Kidney tubule cell (primary cell): ENCODE data around the gene ADAMTS19.

Experiments
- DNase-seq: peaks from one replicate; pipeline ENCODE4 v3.0.0-alpha.2; 2018; ENCODE audit warnings: low spot score

Gene ADAMTS19

DNA sequence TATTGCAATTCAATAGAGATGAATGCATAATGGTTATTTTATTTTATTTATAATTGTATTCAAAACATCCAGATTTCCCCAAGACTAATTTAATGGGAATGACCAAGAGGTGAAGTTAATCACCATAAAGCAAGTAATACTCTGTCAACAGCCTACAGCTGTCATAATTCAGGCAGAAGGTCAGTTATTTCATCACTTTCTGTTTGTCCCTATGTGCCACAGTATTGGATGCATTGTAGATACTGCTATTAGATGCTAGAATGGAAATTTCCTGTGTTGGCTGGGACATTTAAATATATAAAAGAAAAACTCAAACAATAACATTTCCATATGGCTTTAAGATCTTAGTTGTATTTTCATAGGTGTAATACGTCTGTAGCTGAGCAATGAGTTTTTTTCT lies 231.1 kb downstream of the ADAMTS19 start:
- DNase-seq: no peak

DNA sequence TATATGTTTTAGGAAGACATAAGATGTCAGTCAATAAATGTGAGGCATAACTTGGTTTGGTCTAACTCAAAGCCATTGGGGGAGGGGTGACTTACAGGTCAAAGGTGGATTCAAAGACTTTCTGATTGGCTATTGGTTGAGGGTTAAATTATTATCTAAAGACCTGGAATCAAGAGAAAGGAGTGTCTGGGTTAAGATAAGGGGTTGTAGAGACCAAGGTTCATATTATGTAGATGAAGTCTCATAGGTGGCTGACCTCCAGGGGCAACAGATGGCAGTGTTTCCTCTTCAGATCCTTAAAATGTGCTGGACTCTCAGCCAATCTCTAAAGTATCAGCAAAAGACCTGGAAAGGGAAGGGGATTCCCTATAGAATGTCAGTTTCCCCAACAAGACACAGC lies 236.5 kb downstream of the ADAMTS19 start:
- no peak for DNase-seq

DNA sequence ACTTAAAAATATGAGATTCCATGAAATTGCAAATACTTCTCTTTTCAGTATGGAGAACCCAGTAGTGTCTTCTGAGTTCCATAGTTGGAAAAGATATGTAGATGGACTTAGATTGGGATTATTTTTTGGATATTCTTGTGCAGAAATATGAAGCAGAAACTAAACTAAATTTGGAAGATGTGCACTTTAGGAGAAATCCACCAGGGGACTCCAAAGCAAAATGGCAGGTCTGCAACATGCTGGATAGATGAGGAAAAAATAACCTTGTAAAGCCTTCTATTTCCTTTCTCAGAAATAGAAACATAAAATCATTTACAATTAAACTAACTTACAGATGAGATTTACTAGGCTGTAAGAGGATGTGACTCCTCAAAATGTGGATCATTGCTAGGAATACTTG lies 238.6 kb downstream of the ADAMTS19 start:
- no peak for DNase-seq

DNA sequence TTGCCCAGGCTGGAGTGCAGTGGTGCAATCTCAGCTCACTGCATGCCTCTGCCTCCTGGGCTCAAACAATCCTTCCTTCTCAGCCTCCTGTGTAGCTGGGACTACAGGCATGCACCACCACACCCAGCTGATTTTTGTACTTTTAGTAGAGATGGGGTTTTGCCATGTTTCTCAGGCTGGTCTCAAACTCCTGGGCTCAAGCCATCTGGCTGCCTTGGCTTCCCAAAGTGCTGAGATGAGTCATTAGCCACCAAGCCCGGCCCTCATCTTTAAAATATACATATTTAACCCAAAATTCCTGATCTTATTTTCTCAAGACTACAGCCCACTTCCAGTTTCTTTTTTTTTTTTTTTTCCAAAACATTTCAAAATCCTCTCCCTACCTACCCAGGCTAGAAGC lies 256.1 kb downstream of the ADAMTS19 start:
- no peak for DNase-seq

DNA sequence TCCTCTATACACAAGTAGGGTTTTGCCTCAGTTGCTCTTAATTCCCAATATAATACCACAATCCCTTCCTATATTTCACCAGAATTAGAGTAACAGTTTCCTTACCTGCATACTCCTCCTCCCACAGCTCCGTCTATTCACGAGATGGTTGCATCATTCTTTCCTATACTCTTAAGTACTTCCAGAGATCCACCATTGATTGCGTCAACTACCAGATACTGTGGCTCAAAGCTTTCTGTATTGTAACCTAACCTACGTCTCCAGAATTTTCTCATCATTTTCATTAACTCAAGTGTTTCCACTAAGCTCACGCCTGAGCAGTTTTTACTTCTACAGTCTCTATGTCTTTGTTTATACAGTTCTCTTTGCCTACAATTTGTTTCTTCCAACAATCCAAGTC lies 256.6 kb downstream of the ADAMTS19 start:
- no peak for DNase-seq

DNA sequence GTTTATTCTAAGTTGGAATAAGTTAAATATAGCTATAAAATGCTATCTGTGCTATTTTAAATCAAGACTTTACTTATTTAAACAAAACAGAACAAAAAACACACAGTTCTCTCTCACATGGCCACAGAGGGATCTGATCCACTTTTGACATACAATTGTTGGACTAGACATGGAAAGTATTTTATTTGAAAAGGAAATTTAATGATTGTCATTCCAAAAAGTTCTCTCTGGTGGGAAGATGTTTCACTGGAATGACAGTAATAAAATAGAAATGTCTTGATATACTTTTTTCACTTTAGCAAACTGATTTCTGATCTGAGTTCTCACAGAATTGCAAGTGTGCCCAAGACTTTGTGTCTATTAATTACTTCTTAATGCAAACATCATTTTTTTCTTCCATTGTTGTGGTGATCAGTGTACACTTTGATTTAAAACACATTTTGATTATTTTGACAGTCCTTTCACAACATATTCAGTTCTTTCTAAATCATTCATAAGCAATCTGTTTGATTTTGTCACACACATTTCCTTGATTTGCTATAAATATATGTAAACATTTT lies 257.7 kb downstream of the ADAMTS19 start:
- DNase-seq: no peak

DNA sequence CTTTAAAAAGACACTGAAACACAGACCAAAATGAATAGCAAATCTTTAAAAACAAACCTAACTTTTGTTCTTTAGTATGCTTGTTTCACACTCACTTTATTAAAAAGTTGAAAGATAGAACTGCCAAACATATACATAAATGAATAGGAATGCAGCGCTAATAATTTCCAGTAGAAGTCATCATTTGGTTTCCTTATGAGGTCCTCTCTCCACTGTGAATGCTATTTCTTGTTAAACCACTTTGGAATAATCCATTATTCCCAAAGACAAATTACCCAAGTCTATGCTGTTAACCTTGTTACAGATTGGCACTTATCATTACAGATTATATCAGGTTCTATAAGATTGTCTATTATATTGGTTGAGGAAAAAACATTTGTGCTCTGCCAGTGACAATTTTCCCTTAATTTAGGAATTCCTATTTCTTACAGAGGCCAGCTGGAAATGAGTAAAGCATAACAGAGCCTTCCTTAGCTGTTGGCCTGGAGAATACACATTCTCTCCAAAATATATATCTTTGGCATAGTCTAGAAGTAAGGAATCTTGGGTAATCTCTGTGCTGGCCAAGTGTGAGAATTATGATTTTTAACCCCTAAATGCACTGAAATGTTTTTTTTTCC lies 258.5 kb downstream of the ADAMTS19 start:
- no peak for DNase-seq

DNA sequence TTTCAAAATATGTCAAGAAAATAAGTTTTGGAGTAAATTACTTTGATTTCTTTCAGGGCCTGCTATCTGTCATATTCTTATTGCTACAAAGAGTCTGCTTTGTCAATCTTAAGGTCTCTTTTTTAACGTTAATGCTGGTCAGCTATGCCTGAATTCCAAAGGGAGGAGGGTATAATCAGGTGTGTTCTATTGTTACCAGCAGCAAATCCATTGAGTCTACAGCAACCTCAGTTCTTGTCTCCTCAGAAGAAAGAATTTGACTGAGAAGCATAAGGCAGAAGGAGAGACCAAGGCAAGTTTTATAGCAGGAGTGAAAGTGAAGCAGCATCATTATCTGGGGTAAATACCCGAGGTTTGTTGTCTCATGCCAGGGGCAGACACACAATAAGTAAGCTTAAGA lies 264.1 kb downstream of the ADAMTS19 start:
- DNase-seq: no peak

DNA sequence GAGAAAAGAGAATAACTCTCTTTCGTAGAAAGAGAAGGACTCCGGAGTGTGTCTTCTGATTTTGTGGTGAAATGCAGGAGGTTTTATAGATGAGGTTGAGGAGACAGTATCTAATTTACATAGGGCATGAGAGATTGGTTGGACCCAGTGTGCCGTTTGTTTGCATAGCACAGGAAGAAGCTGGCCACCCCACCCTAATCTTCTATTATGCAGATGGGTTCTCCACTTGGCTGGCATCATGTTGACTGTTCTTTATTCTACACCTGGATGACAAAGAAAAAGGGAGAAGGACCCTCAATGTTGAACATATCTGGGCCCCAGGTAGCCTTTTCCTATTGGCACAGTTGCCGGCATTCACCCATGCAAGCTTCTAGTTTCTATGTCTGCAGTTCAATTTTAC lies 264.5 kb downstream of the ADAMTS19 start:
- DNase-seq: no peak

DNA sequence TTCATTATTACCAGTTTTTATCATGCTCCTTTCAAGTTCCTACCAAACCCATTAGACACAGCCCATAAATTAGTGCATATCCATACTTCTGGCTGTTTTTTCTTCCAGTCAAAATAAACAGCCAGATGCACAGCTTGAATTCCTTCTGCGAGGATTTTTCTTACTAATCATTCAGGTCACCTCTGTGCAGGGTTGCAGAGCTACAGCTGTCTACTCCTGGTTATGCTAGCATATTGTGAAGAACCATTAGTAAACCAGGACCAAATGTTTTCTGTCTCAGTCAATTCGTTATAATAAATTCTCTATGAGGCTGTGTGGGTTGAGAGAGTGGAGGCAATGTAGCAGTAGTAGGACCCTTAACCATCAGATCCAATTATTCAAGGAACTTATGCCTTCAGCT lies 279.7 kb downstream of the ADAMTS19 start:
- no peak for DNase-seq

DNA sequence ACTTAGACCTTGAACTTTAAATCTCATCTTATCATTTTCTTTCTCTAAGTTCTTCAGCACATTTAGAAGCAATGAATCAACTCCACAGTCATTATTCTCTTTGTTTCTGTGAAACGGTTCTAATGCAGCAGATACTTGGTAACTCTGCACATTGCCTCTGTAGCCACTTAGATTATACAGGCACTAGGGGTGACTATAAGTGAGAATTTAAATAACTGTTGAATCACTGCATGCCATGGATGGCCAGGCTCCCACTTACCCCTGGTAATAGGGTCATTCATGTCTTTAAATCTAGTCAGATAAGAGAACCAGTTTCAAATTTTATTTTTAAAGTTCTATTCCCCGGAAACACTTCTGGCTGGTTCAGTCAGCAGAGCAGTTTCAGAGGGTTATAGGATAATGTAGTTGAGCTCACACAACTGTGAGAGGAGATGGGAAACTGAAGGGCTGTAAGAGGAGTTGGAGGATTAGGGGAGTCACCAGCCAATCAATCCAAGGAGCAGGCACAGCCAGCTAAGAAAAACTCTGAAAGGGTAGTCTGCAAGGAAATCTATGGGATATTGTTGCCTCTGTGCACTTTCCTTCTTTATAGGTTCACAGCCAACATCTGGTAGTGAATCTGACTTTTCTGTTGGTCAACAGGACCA lies 283.6 kb downstream of the ADAMTS19 start:
- no peak for DNase-seq

DNA sequence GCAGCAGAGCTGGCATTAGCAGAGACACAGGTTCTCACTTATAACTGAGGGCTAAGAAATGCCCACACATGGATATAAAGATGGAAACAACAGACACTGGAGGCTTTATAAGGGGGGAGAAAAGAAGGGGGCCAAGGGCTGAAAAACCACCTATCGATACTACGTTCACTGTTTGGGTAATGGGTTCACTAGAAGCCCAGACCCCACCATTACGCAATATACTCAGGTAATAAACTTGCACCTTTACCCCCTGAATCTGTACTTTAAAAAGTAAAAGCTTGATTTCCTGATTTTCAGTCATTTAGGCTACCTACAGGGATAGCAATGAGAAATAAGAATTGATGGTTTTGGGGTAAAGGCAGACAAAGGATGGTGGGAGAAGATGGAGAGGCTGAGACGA lies 285.9 kb downstream of the ADAMTS19 start:
- DNase-seq: no peak

DNA sequence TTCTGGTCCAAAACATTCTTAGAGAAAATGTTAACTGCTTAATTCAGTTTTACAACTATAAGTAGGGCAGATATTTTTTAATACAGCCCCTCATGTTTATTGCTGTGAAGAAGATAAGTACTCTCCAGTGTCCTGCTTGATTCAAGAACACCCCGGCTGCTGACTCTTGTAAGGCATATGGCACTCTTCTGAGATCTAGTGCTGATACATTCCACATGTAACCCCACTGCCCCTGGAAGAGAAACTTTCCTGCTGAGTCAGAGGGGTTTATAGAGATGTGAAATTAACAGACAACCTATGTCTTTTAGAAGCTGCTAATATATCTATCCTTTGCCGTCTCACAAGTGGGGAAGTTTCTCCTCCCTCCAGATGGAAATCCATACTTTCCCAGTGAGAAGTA lies 286.8 kb downstream of the ADAMTS19 start:
- DNase-seq: no peak

DNA sequence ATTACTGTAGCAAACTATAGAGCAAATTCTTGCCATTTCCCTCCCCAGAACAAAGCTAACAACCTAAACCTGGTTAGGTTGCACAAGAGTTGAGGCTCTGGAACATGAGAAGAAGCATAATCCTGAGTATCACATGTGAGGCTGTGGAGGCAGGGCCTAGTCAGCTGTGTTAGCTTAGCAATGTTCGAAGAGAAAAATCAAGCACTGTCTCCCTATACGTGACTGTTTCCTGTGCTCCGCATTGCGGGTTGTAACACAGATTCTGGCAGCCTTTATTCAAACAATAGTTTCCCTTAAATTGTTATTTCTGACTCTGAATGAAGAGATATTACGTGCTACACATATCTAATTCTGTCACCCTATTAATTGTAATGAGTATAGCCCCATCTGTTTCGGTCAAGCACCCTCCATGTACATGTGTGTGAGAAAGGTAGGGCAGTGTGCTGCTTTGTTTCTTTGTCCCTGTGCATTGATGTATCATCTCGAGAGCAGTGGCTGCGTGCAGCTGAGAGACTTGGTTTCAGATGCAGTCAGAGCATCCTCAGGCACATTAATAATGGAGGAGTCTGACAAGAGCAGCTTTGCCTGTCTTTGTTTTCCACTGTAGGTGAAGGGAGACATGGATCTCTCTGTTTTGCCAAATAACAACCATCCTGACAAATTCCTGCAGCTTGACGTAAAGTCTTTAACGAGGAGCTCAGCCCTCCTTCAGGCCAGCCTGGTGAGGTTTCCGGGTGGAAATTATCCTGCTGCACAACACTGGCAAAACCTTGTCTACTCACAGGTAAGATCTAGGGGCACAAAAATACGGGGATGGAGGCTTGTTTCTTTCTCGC lies 287.7 kb downstream of the ADAMTS19 start, which contains the start of gene MINAR2:
MINAR2 (plus strand) TSS at position 523 of the 836 bp plus-strand sequence; CDS start at position 620, 97 bp downstream.
- no peak for DNase-seq

DNA sequence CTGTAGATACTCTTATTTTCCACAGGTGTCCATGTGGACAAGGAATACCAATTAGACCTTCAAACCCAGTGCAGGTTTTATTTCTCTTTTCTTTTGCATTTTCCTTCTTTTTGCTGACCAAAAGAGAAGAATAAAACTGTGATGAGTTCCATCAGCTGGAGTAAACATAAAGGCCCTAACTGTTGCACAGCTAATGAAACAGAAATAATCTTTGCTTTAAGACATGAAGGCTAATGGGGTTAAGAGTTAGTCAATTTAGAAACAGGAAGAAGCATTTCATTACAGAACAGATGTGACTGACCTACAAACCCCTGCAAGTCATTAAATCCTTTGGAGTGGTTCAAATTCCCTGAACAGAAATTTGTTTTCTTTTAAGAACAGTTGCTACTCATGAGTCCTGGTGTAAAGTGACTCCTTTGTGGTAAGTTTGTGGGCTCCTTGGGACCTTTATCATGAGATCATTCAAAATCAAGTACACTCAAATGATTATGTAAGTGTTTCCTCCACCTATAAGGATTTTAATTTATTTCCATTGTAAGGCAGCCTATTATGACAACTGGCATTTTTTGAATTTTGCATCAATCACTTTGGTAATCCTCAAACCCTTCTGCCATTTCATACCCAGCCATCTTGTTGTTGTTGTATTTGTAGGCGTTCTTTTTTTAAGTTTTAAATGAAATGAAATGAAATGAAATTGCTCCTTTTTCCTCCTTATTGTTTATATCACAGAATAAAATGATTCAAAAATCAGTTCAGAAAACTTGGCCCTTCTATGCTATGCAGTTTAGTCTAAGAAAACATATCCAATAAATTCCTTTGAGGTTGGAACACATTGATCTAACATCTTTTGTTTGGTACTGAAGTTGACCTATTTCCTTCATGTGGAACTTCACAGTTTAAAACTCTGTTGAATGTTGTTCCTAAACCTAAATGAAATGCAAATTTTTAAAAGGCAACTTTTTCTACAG lies 289.1 kb downstream of the ADAMTS19 start:
- DNase-seq: no peak

DNA sequence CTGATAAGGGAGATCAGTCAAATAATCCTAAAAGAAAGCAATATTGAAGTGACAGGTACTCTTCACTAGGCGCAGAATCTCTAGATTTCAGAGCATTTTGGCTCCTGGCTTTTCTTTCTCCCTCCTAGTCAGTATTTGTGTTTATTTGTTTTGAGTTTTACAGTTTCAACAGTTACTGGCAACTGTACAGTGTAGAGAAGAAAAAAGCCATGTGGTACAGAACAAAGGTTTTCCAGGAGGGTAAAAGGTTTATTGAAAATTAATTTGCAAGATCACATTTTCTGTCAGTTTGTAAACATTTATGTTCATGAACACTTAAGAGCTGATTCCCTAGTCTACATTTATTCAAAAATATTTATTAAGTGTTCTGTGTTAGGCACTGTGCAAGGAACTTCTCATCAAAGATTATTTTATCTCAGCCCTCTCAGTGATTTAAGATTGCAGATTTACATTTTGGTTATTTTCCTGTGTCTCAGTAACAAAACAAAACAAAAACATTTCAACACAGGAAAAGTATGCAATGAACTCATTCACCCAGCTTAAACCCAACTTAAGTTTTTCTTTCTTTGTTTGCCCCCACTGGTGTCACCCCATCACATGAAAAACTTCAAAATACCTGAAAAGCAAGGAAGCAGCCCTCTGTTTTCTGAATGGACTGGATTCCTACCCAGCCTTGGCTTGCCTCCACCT lies 300.7 kb downstream of the ADAMTS19 start:
- no peak for DNase-seq

DNA sequence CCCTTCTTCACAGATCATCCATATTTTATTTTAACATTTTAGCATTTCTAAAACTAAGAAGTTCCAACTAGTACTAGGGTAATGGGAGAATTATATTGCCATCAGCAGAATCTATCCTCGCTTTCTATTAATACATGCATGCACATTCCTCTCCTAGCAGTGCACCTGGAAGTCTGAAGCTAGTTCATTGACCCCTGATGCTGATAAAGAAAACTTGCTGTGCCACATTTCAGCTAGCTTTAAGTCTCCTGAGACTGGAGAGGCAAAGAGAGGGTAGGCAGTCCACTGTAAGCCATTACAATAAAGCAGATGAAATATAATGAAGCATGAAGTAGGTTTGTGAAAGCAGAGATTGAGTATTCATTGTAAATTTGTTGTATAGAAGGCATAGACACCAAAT lies 303.6 kb downstream of the ADAMTS19 start:
- DNase-seq: no peak

DNA sequence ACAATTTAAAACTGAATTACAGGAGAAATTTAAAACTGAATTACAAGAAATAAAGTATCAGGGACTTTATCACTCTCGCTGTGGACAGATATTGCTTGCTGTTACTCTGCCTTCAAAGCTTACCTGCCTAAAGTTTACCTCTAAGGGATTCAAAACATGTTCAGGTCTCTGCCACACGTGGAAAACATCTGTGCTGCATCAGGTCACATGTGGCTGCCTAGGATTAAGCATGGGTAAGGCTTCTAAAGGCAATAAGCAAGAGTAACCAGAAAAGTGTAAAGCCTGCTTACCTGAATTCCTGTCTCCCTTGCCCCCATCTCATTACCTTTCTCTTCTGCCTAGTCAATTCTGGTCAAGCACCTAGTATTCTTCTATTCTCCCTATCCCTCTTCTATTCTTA lies 306.7 kb downstream of the ADAMTS19 start:
- no peak for DNase-seq

DNA sequence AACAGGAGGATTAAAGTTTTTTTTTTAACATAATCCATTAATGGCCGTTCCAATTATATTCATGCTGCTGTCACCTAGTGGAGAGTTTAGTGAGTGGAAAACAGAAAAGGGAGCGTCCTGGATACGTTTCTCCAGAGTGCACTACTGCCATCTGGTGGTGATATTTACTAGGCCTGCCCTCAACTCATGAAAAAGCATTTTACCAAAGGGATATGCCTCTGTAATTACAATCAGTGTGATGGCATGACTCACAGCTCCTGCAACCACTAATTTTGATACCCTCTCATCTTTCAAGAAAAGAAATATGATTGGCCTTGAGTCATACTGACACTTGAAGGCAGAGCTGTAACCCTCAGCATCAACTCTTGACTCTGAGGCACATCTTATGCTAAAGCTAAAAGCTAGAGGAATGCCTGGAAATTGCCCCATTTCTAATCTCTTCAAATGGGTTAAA lies 307.9 kb downstream of the ADAMTS19 start:
- peak; percentile 86 for DNase-seq

DNA sequence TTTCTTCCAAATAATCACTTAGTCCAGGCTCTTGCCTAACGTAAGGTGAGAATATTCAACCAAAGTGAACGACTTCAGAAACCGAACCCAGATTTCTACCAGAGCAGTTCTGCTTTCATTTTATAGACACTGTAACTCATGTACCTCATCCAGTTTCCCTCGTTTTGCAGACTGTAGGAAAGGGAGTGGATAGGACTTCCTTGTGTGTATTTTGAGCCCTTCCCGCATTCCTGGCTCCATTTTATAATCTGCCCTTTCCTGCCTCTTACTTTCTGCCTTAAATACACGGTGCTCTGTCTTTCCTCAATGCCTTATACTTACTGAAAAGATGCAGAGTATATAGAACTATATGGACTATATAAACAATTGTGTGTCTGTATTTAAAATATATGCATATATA lies 308.6 kb downstream of the ADAMTS19 start:
- DNase-seq: no peak
